ENCODE measurements around the gene S100G.

DNA sequence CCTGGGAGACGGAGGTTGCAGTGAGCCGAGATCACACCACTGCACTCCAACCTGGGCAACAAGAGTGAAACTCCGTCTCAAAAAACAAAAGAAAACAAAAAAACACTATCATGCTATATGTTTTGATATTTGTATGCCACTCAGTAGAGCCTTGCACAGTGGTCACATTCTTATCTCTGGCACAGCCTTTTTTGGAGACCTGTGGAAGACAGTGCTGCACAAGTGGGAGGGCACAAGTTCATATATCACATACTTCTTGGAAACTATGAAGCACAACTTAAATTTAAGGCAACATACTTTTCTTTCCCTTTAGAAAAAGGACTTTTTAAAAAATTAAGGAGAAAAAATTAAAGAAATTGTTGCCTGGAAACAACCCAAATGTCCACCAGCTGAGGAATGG lies 14.4 kb upstream of the S100G start:
- TF ChIP-seq, protein P1, sequence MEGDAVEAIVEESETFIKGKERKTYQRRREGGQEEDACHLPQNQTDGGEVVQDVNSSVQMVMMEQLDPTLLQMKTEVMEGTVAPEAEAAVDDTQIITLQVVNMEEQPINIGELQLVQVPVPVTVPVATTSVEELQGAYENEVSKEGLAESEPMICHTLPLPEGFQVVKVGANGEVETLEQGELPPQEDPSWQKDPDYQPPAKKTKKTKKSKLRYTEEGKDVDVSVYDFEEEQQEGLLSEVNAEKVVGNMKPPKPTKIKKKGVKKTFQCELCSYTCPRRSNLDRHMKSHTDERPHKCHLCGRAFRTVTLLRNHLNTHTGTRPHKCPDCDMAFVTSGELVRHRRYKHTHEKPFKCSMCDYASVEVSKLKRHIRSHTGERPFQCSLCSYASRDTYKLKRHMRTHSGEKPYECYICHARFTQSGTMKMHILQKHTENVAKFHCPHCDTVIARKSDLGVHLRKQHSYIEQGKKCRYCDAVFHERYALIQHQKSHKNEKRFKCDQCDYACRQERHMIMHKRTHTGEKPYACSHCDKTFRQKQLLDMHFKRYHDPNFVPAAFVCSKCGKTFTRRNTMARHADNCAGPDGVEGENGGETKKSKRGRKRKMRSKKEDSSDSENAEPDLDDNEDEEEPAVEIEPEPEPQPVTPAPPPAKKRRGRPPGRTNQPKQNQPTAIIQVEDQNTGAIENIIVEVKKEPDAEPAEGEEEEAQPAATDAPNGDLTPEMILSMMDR (IDR thresholded peaks at IDR 0.05; ENCODE audit: low read length) = no peak
- no peak for TF ChIP-seq EZH2phosphoT487 (IDR thresholded peaks at IDR 0.05; ENCODE audit: low read length)

All from MM.1S (cell line).